ENCODE measurements around the gene TMEM184B. TPM values are rescaled to one million over a fixed set of nuclear protein-coding genes. Genes with fewer than 3 reads are reported as not detected.
A peak's percentile ranks its signal among the peaks of the same experiment; 100 is the strongest.

TMEM184B gene
- total RNA-seq, 6 experiments from 2014 or later, result 7.9 to 42.6 (median 16.9) TPM

DNA sequence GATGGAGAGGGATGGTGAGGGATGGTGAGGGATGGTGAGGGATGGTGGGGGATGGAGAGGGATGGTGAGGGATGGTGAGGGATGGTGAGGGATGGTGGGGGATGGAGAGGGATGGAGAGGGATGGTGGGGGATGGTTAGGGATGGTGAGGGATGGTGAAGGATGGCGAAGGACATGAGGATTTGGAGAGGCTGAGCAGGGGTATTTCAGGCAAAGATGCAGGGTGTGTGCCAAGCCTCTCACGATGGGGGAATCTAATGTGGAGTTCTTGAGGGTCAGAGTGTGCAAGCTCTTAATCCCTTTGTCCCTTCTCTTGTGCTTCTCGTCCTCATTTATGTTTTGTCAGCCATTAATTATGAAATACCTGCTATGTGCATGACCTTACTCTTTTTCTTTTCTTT lies 83.7 kb downstream of the TMEM184B start:
- TF ChIP-seq, protein P1, sequence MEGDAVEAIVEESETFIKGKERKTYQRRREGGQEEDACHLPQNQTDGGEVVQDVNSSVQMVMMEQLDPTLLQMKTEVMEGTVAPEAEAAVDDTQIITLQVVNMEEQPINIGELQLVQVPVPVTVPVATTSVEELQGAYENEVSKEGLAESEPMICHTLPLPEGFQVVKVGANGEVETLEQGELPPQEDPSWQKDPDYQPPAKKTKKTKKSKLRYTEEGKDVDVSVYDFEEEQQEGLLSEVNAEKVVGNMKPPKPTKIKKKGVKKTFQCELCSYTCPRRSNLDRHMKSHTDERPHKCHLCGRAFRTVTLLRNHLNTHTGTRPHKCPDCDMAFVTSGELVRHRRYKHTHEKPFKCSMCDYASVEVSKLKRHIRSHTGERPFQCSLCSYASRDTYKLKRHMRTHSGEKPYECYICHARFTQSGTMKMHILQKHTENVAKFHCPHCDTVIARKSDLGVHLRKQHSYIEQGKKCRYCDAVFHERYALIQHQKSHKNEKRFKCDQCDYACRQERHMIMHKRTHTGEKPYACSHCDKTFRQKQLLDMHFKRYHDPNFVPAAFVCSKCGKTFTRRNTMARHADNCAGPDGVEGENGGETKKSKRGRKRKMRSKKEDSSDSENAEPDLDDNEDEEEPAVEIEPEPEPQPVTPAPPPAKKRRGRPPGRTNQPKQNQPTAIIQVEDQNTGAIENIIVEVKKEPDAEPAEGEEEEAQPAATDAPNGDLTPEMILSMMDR (IDR thresholded peaks at IDR 0.05), result no peak
- TF ChIP-seq POLR2A (IDR thresholded peaks at IDR 0.05), result no peak
- H3K4me1 ChIP-seq, result peaks cover 0 to 63% (median 26%) of the 10 kb centered on the region in 4 donors
- intact Hi-C loops (cut with DNase I), result no loop called here
- H3K27me3 ChIP-seq, result no peaks in the 10 kb centered on the region
- H3K9me3 ChIP-seq, result no peaks in the 10 kb centered on the region
- H3K4me3 ChIP-seq, result no peak overlapping the region
- DNase-seq, result no peak
- ATAC-seq, result no peak
- H3K27ac ChIP-seq, result no peak overlapping the region
- H3K36me3 ChIP-seq, result no peaks in the 10 kb centered on the region
- WGBS (ENCODE audit: insufficient coverage, low coverage, low lambda C conversion rate, missing lambda C conversion rate), result 63% methylated on average over 3 of the region's 3 CpGs

- Histone ChIP-seq H3K36me3 (no peaks in the 10 kb centered on the region), H3K27me3 (no peaks in the 10 kb centered on the region), H3K9me3 (no peaks in the 10 kb centered on the region), H3K4me3 (no peak overlapping the region), H3K4me1 (peaks cover 0 to 49% (median 20%) of the 10 kb centered on the region in 4 donors), H3K27ac (peak overlapping the region; percentile 82 to 97 (median 87))
- ATAC-seq (peak; percentile 69 to 82 (median 78)), DNase-seq (peak in 1 of 3 donors; percentile 81)
- intact Hi-C loops (cut with DNase I), result no loop called here
- TF ChIP-seq, protein P1 (IDR thresholded peaks at IDR 0.05), result no peak
- no peak for TF ChIP-seq POLR2A (IDR thresholded peaks at IDR 0.05)
- 32% methylated on average over 10 of the region's 10 CpGs for WGBS (ENCODE audit: insufficient coverage, low coverage, low lambda C conversion rate, missing lambda C conversion rate)
Observed at GRCh38 chr22:38187413-38188212, 85.2 kb downstream of the TMEM184B start.

GRCh38 chr22:38186429-38186828 lies 86.4 kb downstream of the TMEM184B start:
- 52% methylated on average over 4 of the region's 5 CpGs for WGBS (ENCODE audit: insufficient coverage, low coverage, low lambda C conversion rate, missing lambda C conversion rate)
- ATAC-seq (no peak), DNase-seq (no peak)
- no peaks in the 10 kb centered on the region for H3K36me3 ChIP-seq
- intact Hi-C loops (cut with DNase I), result no loop called here
- H3K9me3 ChIP-seq, result no peaks in the 10 kb centered on the region
- no peaks in the 10 kb centered on the region for H3K27me3 ChIP-seq
- TF ChIP-seq, protein P1 (IDR thresholded peaks at IDR 0.05), result no peak
- TF ChIP-seq POLR2A (IDR thresholded peaks at IDR 0.05), result no peak
- peaks cover 0 to 41% (median 15%) of the 10 kb centered on the region in 4 donors for H3K4me1 ChIP-seq
- peak overlapping the region; percentile 39 to 97 (median 82) for H3K27ac ChIP-seq
- H3K4me3 ChIP-seq, result no peak overlapping the region

DNA sequence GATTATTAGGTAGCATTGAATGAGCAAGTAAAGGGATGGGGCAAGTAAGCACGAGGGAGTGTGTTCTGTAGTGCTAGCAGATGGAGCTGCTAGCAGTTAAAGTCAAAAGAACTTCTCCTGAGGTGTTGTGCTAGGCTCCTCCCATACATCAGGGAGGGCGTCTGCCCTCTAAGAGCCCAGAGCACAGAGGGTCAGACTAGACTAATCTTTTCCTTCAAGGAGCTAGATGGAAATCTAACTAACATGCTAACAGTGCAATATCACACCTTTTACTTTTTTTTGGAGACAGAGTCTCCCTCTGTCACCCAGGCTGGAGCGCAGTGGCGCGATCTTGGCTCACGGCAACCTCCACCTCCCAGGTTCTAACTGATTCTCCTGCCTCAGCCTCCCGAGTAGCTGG lies 88.0 kb downstream of the TMEM184B start:
- DNase-seq (no peak), ATAC-seq (no peak)
- no peaks in the 10 kb centered on the region for H3K9me3 ChIP-seq
- peaks cover 0 to 41% (median 11%) of the 10 kb centered on the region in 4 donors for H3K4me1 ChIP-seq
- H3K36me3 ChIP-seq, result no peaks in the 10 kb centered on the region
- no peak overlapping the region for H3K4me3 ChIP-seq
- H3K27me3 ChIP-seq, result no peaks in the 10 kb centered on the region
- H3K27ac ChIP-seq, result no peak overlapping the region
- 89% methylated on average over 5 of the region's 7 CpGs for WGBS (ENCODE audit: insufficient coverage, low coverage, low lambda C conversion rate, missing lambda C conversion rate)
- intact Hi-C loops (cut with DNase I), result no loop called here
- TF ChIP-seq POLR2A (IDR thresholded peaks at IDR 0.05), result no peak
- TF ChIP-seq, protein P1 (IDR thresholded peaks at IDR 0.05), result no peak
